HEK293 (cell line): ENCODE results near the gene PARD3B.

Source experiments
- CTCF ChIA-PET: fragments of 350-600 bp; formaldehyde crosslinking; extraction: SDS; loops from one replicate; lab custom pipeline; 2021; ENCODE audit warnings: antibody characterized with exemption; lab: Yijun Ruan, JAX
- POLR2A ChIA-PET: fragments of 300-600 bp; formaldehyde crosslinking; extraction: SDS; loops from one replicate; lab custom pipeline; 2020; ENCODE audit warnings: antibody characterized with exemption, inconsistent platforms; lab: Yijun Ruan, JAX
- H3K27ac ChIP-seq: fragments of 200-500 bp; sonication (Bioruptor generic); 2 replicates; pipeline ENCODE4 v1.5.1; 2014; ENCODE audit warnings: low read depth, low read length, control low read depth, inconsistent platforms; ENCODE audit errors: extremely low read depth
- H3K36me3 ChIP-seq, 2 experiments: fragments of 200-500 bp in 1 of 2; sonication (Bioruptor generic) in 1 of 2; 1 replicate in 1 of 2; 2 replicates in 1 of 2; pipeline ENCODE4 v1.5.1; 2014 to 2017; ENCODE audit warnings: inconsistent platforms in 2 of 2, low read length in 2 of 2; ENCODE audit not compliant: control insufficient read depth in 2 of 2, insufficient read depth in 1 of 2
- H3K4me1 ChIP-seq: fragments of 200-500 bp; sonication (Bioruptor generic); 2 replicates; pipeline ENCODE4 v1.5.1; 2014; ENCODE audit warnings: mild to moderate bottlenecking, low read length, inconsistent platforms; ENCODE audit not compliant: control insufficient read depth, insufficient read depth
- H3K4me3 ChIP-seq: 2 replicates; pipeline ENCODE4 v1.5.1; 2011; ENCODE audit warnings: low read depth, mild to moderate bottlenecking, control low read depth, low read length, moderate library complexity
- H3K9me3 ChIP-seq: fragments of 200-500 bp; sonication (Bioruptor generic); 2 replicates; pipeline ENCODE4 v1.5.1; 2014; ENCODE audit warnings: low read depth, low read length, inconsistent platforms; ENCODE audit not compliant: control insufficient read depth, insufficient read depth
- GLI4 ChIP-seq: fragments of 450-650 bp; formaldehyde crosslinking; IDR thresholded peaks from 2 replicates; pipeline ENCODE4 v1.5.1; 2016; ENCODE audit warnings: missing biosample characterization, missing genetic modification characterization
- WT1 ChIP-seq: fragments of 450-650 bp; formaldehyde crosslinking; IDR thresholded peaks from 2 replicates; pipeline ENCODE4 v1.5.1; 2016; ENCODE audit warnings: missing biosample characterization, missing genetic modification characterization
- YY1 ChIP-seq: fragments of 450-650 bp; formaldehyde crosslinking; IDR thresholded peaks from 2 replicates; pipeline ENCODE4 v1.5.1; 2018; ENCODE audit warnings: missing biosample characterization, missing genetic modification characterization
- ZBTB20 ChIP-seq: fragments of 450-650 bp; formaldehyde crosslinking; IDR thresholded peaks from 2 replicates; pipeline ENCODE4 v1.5.1; 2016; ENCODE audit warnings: missing biosample characterization, missing genetic modification characterization
- ZFP69B ChIP-seq: fragments of 450-650 bp; formaldehyde crosslinking; IDR thresholded peaks from 2 replicates; pipeline ENCODE4 v1.5.1; 2016; ENCODE audit warnings: missing biosample characterization, missing genetic modification characterization
- ZNF155 ChIP-seq: fragments of 450-650 bp; formaldehyde crosslinking; IDR thresholded peaks from 2 replicates; pipeline ENCODE4 v1.5.1; 2016; ENCODE audit warnings: missing biosample characterization, missing genetic modification characterization
- ZNF311 ChIP-seq: fragments of 450-650 bp; formaldehyde crosslinking; IDR thresholded peaks from 2 replicates; pipeline ENCODE4 v1.5.1; 2017; ENCODE audit warnings: missing biosample characterization, missing genetic modification characterization, borderline replicate concordance
- ZNF521 ChIP-seq: fragments of 450-650 bp; formaldehyde crosslinking; IDR thresholded peaks from 2 replicates; pipeline ENCODE4 v1.5.1; 2017; ENCODE audit warnings: missing biosample characterization, mild to moderate bottlenecking, missing genetic modification characterization
- ZNF549 ChIP-seq: fragments of 450-650 bp; IDR thresholded peaks from 2 replicates; pipeline ENCODE4 v1.5.1; 2018; ENCODE audit warnings: missing biosample characterization, missing genetic modification characterization, mild to moderate bottlenecking, inconsistent platforms, moderate library complexity
- ZNF596 ChIP-seq: fragments of 450-650 bp; IDR thresholded peaks from 2 replicates; pipeline ENCODE4 v1.5.0; 2018; ENCODE audit warnings: missing biosample characterization, mild to moderate bottlenecking, missing genetic modification characterization, moderate library complexity
- ZNF626 ChIP-seq: fragments of 450-650 bp; sonication (Bioruptor Pico); formaldehyde crosslinking; IDR thresholded peaks from 2 replicates; pipeline ENCODE4 v1.5.1; 2018; ENCODE audit warnings: missing biosample characterization, missing genetic modification characterization, inconsistent platforms
- ZNF701 ChIP-seq: fragments of 450-650 bp; formaldehyde crosslinking; IDR thresholded peaks from 2 replicates; pipeline ENCODE4 v1.5.1; 2016; ENCODE audit warnings: missing biosample characterization, missing genetic modification characterization
- ZNF776 ChIP-seq: fragments of 450-650 bp; formaldehyde crosslinking; IDR thresholded peaks from 2 replicates; pipeline ENCODE4 v1.5.0; 2017; ENCODE audit warnings: missing biosample characterization, missing genetic modification characterization, borderline replicate concordance
- ZNF837 ChIP-seq: fragments of 450-650 bp; formaldehyde crosslinking; IDR thresholded peaks from 2 replicates; pipeline ENCODE4 v1.5.1; 2016; ENCODE audit warnings: missing biosample characterization, missing genetic modification characterization
- ZSCAN16 ChIP-seq: fragments of 450-650 bp; formaldehyde crosslinking; IDR thresholded peaks from 2 replicates; pipeline ENCODE4 v1.5.1; 2016; ENCODE audit warnings: missing biosample characterization, missing genetic modification characterization
- TF ChIP-seq, protein P1 (sequence below): fragments of 450-650 bp; formaldehyde crosslinking; IDR thresholded peaks from 2 replicates; pipeline ENCODE4 v1.5.1; 2017; ENCODE audit warnings: missing biosample characterization, missing genetic modification characterization
- TF ChIP-seq, protein P2 (sequence below): fragments of 450-650 bp; formaldehyde crosslinking; IDR thresholded peaks from 2 replicates; pipeline ENCODE4 v1.5.1; 2016; ENCODE audit warnings: missing biosample characterization, missing genetic modification characterization
- TF ChIP-seq, protein P3 (sequence below): fragments of 450-650 bp; formaldehyde crosslinking; IDR thresholded peaks from 2 replicates; pipeline ENCODE4 v1.5.1; 2017; ENCODE audit warnings: missing biosample characterization, missing genetic modification characterization
- TF ChIP-seq, protein P4 (sequence below): fragments of 450-650 bp; formaldehyde crosslinking; IDR thresholded peaks from 2 replicates; pipeline ENCODE4 v1.5.1; 2016; ENCODE audit warnings: missing biosample characterization, missing genetic modification characterization, borderline replicate concordance
- TF ChIP-seq, protein P5 (sequence below): fragments of 450-650 bp; formaldehyde crosslinking; IDR thresholded peaks from 2 replicates; pipeline ENCODE4 v1.5.1; 2016; ENCODE audit warnings: missing biosample characterization, missing genetic modification characterization

The PARD3B gene

DNA sequence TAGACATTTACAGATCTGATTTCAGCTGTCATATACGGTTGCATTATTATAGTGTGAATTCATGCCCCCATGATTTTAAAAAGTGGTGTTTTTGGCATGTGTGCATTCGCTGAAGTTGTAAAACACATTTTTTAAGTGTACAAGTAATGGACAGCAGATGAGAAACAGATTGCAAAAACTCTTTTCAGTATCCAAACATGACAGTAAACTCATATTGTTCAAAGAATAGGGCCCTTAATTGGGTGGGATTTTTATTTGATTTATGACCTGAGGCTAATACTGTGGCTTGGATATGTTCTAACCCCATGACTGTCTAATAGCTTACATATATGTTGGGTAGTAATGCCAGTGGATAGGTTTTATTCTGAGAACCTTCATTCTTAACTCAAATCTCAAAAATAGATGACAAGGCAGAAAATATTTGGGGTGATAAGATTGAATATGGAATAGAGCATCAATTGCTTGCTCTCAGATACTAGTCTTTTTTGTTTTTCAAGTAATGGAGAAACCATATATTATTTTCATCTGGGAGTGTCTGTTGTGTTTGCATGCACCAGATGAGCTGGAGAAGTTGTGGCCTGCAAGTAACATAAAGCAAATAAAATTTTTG lies 118.6 kb downstream of the PARD3B start:
- POLR2A ChIA-PET: no interaction called here
- H3K4me3 ChIP-seq: no peak overlapping the region
- TF ChIP-seq YY1 (no peak), ZNF521 (tag by site-specific recombination) (no peak), ZNF626 (no peak), ZNF549 (no peak), WT1 (tag by site-specific recombination) (no peak), ZNF837 (tag by site-specific recombination) (no peak), GLI4 (tag by site-specific recombination) (no peak), ZNF596 (no peak), ZFP69B (tag by site-specific recombination) (no peak), ZNF311 (tag by site-specific recombination) (no peak)
- TF ChIP-seq, protein P1, sequence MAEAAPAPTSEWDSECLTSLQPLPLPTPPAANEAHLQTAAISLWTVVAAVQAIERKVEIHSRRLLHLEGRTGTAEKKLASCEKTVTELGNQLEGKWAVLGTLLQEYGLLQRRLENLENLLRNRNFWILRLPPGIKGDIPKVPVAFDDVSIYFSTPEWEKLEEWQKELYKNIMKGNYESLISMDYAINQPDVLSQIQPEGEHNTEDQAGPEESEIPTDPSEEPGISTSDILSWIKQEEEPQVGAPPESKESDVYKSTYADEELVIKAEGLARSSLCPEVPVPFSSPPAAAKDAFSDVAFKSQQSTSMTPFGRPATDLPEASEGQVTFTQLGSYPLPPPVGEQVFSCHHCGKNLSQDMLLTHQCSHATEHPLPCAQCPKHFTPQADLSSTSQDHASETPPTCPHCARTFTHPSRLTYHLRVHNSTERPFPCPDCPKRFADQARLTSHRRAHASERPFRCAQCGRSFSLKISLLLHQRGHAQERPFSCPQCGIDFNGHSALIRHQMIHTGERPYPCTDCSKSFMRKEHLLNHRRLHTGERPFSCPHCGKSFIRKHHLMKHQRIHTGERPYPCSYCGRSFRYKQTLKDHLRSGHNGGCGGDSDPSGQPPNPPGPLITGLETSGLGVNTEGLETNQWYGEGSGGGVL (tag by site-specific recombination): no peak
- TF ChIP-seq, protein P2, sequence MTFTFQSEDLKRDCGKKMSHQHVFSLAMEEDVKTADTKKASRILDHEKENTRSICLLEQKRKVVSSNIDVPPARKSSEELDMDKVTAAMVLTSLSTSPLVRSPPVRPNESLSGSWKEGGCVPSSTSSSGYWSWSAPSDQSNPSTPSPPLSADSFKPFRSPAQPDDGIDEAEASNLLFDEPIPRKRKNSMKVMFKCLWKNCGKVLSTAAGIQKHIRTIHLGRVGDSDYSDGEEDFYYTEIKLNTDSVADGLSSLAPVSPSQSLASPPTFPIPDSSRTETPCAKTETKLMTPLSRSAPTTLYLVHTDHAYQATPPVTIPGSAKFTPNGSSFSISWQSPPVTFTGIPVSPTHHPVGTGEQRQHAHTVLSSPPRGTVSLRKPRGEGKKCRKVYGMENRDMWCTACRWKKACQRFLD (tag by site-specific recombination): no peak
- H3K9me3 ChIP-seq: no peaks in the 10 kb centered on the region
- H3K36me3 ChIP-seq: no peaks in the 10 kb centered on the region
- no peak overlapping the region for H3K27ac ChIP-seq
- CTCF ChIA-PET: interaction anchor here (0.5 to 1.1 kb wide), 2 partner anchors 340 to 404 kb away, joined by 3 to 4 read pairs; no protein-coding TSS in a partner anchor
- H3K4me1 ChIP-seq: 0 out of 2 replicates have a peak, but pooled peaks cover 2% of the 10 kb centered on the region

DNA sequence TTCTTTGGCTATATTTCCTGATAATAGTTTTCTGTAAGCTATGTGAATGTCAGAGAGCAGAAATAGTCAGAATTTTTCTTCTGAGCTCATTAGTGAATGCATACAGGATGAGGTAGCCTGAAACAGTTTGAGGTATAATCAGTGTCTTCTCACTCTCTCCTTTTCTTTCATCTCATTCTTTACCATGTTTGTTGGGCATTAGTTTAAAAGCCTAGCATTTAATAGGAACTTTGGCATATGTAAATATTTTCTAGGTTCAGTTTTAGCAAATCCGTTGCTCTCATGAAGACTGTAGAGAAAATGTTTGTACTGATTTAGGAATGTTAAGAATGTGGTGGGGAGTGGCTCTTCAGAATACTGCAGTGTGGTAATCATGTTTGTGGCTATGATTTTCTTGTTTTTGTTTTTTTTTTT lies 119.4 kb downstream of the PARD3B start:
- ChIA-PET CTCF (interaction anchor here (1.1 kb wide), 1 partner anchor 405 kb away, joined by 3 read pairs; no protein-coding TSS in a partner anchor), POLR2A (no interaction called here)
- H3K27ac ChIP-seq: no peak overlapping the region
- H3K36me3 ChIP-seq: no peaks in the 10 kb centered on the region
- no peak overlapping the region for H3K4me3 ChIP-seq
- H3K4me1 ChIP-seq: no peaks in the 10 kb centered on the region
- no peak for TF ChIP-seq ZBTB20 (tag by site-specific recombination)
- TF ChIP-seq, protein P3, sequence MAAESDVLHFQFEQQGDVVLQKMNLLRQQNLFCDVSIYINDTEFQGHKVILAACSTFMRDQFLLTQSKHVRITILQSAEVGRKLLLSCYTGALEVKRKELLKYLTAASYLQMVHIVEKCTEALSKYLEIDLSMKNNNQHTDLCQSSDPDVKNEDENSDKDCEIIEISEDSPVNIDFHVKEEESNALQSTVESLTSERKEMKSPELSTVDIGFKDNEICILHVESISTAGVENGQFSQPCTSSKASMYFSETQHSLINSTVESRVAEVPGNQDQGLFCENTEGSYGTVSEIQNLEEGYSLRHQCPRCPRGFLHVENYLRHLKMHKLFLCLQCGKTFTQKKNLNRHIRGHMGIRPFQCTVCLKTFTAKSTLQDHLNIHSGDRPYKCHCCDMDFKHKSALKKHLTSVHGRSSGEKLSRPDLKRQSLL (tag by site-specific recombination): no peak
- TF ChIP-seq ZNF776: no peak
- no peak for TF ChIP-seq ZSCAN16 (tag by site-specific recombination)
- TF ChIP-seq, protein P1 (tag by site-specific recombination): no peak
- no peak for TF ChIP-seq ZNF521 (tag by site-specific recombination)
- no peak for TF ChIP-seq ZNF701
- TF ChIP-seq, protein P4, sequence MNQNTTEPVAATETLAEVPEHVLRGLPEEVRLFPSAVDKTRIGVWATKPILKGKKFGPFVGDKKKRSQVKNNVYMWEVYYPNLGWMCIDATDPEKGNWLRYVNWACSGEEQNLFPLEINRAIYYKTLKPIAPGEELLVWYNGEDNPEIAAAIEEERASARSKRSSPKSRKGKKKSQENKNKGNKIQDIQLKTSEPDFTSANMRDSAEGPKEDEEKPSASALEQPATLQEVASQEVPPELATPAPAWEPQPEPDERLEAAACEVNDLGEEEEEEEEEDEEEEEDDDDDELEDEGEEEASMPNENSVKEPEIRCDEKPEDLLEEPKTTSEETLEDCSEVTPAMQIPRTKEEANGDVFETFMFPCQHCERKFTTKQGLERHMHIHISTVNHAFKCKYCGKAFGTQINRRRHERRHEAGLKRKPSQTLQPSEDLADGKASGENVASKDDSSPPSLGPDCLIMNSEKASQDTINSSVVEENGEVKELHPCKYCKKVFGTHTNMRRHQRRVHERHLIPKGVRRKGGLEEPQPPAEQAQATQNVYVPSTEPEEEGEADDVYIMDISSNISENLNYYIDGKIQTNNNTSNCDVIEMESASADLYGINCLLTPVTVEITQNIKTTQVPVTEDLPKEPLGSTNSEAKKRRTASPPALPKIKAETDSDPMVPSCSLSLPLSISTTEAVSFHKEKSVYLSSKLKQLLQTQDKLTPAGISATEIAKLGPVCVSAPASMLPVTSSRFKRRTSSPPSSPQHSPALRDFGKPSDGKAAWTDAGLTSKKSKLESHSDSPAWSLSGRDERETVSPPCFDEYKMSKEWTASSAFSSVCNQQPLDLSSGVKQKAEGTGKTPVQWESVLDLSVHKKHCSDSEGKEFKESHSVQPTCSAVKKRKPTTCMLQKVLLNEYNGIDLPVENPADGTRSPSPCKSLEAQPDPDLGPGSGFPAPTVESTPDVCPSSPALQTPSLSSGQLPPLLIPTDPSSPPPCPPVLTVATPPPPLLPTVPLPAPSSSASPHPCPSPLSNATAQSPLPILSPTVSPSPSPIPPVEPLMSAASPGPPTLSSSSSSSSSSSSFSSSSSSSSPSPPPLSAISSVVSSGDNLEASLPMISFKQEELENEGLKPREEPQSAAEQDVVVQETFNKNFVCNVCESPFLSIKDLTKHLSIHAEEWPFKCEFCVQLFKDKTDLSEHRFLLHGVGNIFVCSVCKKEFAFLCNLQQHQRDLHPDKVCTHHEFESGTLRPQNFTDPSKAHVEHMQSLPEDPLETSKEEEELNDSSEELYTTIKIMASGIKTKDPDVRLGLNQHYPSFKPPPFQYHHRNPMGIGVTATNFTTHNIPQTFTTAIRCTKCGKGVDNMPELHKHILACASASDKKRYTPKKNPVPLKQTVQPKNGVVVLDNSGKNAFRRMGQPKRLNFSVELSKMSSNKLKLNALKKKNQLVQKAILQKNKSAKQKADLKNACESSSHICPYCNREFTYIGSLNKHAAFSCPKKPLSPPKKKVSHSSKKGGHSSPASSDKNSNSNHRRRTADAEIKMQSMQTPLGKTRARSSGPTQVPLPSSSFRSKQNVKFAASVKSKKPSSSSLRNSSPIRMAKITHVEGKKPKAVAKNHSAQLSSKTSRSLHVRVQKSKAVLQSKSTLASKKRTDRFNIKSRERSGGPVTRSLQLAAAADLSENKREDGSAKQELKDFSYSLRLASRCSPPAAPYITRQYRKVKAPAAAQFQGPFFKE (tag by site-specific recombination): no peak
- no peak for TF ChIP-seq ZNF155 (tag by site-specific recombination)
- TF ChIP-seq, protein P5, sequence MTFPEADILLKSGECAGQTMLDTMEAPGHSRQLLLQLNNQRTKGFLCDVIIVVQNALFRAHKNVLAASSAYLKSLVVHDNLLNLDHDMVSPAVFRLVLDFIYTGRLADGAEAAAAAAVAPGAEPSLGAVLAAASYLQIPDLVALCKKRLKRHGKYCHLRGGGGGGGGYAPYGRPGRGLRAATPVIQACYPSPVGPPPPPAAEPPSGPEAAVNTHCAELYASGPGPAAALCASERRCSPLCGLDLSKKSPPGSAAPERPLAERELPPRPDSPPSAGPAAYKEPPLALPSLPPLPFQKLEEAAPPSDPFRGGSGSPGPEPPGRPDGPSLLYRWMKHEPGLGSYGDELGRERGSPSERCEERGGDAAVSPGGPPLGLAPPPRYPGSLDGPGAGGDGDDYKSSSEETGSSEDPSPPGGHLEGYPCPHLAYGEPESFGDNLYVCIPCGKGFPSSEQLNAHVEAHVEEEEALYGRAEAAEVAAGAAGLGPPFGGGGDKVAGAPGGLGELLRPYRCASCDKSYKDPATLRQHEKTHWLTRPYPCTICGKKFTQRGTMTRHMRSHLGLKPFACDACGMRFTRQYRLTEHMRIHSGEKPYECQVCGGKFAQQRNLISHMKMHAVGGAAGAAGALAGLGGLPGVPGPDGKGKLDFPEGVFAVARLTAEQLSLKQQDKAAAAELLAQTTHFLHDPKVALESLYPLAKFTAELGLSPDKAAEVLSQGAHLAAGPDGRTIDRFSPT (tag by site-specific recombination): no peak
- no peaks in the 10 kb centered on the region for H3K9me3 ChIP-seq
